Hair follicle dermal papilla cell (primary cell): Measurements from ENCODE around the gene CTSD. TPM values are rescaled to one million over a fixed set of nuclear protein-coding genes. Genes with fewer than 3 reads are reported as not detected.

Source experiments
- total RNA-seq: library from RNA; depleted of rRNA; stranded (reverse); fragments of >200 nt; gene quantifications from 2 replicates; pipeline ENCODE4 v1.2.3, GENCODE V29; 2012

The CTSD gene
- total RNA-seq: 143 and 148 TPM in 2 replicates

GRCh38 chr11:1763796-1764661 is at the start of gene CTSD:
Gene CTSD, minus strand, starts transcription at chr11:1763927. Its CDS starts 68 bp downstream, at chr11:1763859.

GRCh38 chr11:1750481-1750839 is 13.3 kb downstream of the CTSD start, which contains the start of gene IFITM10:
Gene IFITM10, minus strand, starts transcription at chr11:1750595. Its CDS starts 153 bp downstream, at chr11:1750442.

Other genes with a start within 250 kb of the CTSD start
- 0.16 TPM in 1 of 2 replicates, not detected in the other for gene DUSP8, start 191.7 kb downstream of the CTSD start, total RNA-seq
- not detected in 2 replicates for gene KRTAP5-1, start 178.6 kb downstream of the CTSD start, total RNA-seq
- not detected in 2 replicates for gene KRTAP5-2, start 165.6 kb downstream of the CTSD start, total RNA-seq
- not detected in 2 replicates for gene KRTAP5-3, start 155.5 kb downstream of the CTSD start, total RNA-seq
- gene KRTAP5-4, start 141.8 kb downstream of the CTSD start, total RNA-seq: not detected in 2 replicates
- gene KRTAP5-5, start 134.2 kb downstream of the CTSD start, total RNA-seq: not detected in 2 replicates
- not detected in 2 replicates for gene KRTAP5-6, start 66.7 kb downstream of the CTSD start, total RNA-seq
- gene IFITM10, start 13.3 kb downstream of the CTSD start, total RNA-seq: 0.65 and 1.2 TPM in 2 replicates
- 0.12 and 1.1 TPM in 2 replicates for gene SYT8, start 71.1 kb upstream of the CTSD start, total RNA-seq
- gene TNNI2, start 75.1 kb upstream of the CTSD start, total RNA-seq: not detected in 2 replicates
- gene LSP1, start 89.2 kb upstream of the CTSD start, total RNA-seq: 0.24 and 0.65 TPM in 2 replicates
- gene PRR33, start 128.0 kb upstream of the CTSD start, total RNA-seq: not detected in 2 replicates
- not detected in 2 replicates for gene TNNT3, start 155.8 kb upstream of the CTSD start, total RNA-seq
- gene MRPL23, start 183.4 kb upstream of the CTSD start, total RNA-seq: 80.2 and 128 TPM in 2 replicates
- gene H19, start 233.9 kb upstream of the CTSD start, total RNA-seq: 0.49 and 0.73 TPM in 2 replicates